ENCODE measurements around the gene NECTIN1.

DNA sequence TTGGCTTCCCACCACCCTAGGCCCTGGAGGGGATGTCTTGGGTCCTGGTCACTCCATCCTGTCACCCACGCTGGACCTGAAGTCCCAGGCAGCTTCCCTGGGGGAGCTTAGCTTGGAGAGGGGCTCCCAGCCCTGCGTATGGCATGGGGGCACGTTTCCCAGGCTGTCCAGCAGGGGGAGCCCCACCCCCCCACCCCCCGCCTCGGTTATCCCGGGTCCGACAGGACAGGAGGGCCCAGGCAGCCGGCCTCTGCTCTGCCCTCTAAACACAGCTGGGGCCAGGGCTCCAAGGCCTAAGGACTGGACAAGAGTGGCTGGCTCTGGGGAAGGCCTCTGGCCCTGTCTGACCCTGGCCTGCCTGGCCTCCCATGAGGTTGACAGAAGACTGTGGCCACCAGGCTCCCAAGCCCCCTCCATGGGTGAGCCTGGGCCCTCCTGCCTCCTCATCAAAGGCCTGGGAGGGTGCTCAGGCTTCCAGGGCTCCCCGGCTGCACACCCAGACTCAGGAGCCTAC is 104.8 kb downstream of the NECTIN1 start:
- no peak for TF ChIP-seq POLR2A (IDR thresholded peaks at IDR 0.05; ENCODE audit: low read length)
- no peak for TF ChIP-seq GATA1 (IDR thresholded peaks at IDR 0.05; ENCODE audit: low read depth, low read length)
